Retina (tissue), 1 donor: ENCODE results near the gene BLOC1S4.
"Not testable (repeated sequence)": the region's sequence is repeated elsewhere in the genome, so short reads cannot be mapped to it uniquely, and the experiment has no call there.

ENCODE experiments used
- DNase-seq: peaks from one replicate; pipeline ENCODE4 v3.0.0-alpha.2; 2016

The BLOC1S4 gene

GRCh38 chr4:6742507-6742906 lies 26.5 kb downstream of the BLOC1S4 start:
- no peak for DNase-seq

GRCh38 chr4:6742989-6743388 lies 27.0 kb downstream of the BLOC1S4 start:
- no peak for DNase-seq

- DNase-seq, result peak; percentile 13
These were observed 30.8 kb downstream of the BLOC1S4 start for GRCh38 chr4:6746721-6747293.

GRCh38 chr4:6747294-6748051 lies 31.5 kb downstream of the BLOC1S4 start:
- peak; percentile 7 for DNase-seq

GRCh38 chr4:6748286-6748685 lies 32.3 kb downstream of the BLOC1S4 start:
- DNase-seq, result no peak

GRCh38 chr4:6749340-6750171 lies 33.6 kb downstream of the BLOC1S4 start:
- DNase-seq, result peak; percentile 16

- DNase-seq, result no peak
These were observed 34.6 kb downstream of the BLOC1S4 start for GRCh38 chr4:6750286-6751221.

GRCh38 chr4:6751611-6752485 lies 35.9 kb downstream of the BLOC1S4 start:
- DNase-seq, result no peak

- DNase-seq, result no peak
These were observed 36.5 kb downstream of the BLOC1S4 start for GRCh38 chr4:6752486-6752829.

- DNase-seq, result no peak
These were observed 37.2 kb downstream of the BLOC1S4 start for GRCh38 chr4:6753103-6753560.

GRCh38 chr4:6753891-6754290 lies 37.9 kb downstream of the BLOC1S4 start:
- DNase-seq, result no peak

- no peak for DNase-seq
These were observed 38.6 kb downstream of the BLOC1S4 start for GRCh38 chr4:6754481-6755087.

GRCh38 chr4:6755088-6755753 lies 39.2 kb downstream of the BLOC1S4 start:
- no peak for DNase-seq

GRCh38 chr4:6756345-6756744 lies 40.4 kb downstream of the BLOC1S4 start:
- DNase-seq, result not testable (repeated sequence)

- no peak for DNase-seq
These were observed 42.8 kb downstream of the BLOC1S4 start for GRCh38 chr4:6758728-6759127.

- DNase-seq, result no peak
These were observed 44.9 kb downstream of the BLOC1S4 start for GRCh38 chr4:6760865-6761264.

- no peak for DNase-seq
These were observed 46.0 kb downstream of the BLOC1S4 start for GRCh38 chr4:6761649-6762615.

- no peak for DNase-seq
These were observed 47.4 kb downstream of the BLOC1S4 start for GRCh38 chr4:6763330-6763851.
